Naive B cell (primary cell): Measurements from ENCODE around the gene TMEM52. TPM values are rescaled to one million over a fixed set of nuclear protein-coding genes. Genes with fewer than 3 reads are reported as not detected.

Source experiments
- ATAC-seq, 2 donors: fragments of 150-1000 bp; cut with Tn5 transposase; 2 replicates each; pipeline ENCODE4 v1.10.0; 2021; ENCODE audit warnings: low read depth in 2 of 2, mild to moderate bottlenecking in 2 of 2, moderate library complexity in 2 of 2
- DNase-seq: peaks from one replicate; pipeline ENCODE4 v3.0.0; 2022
- H3K27ac Mint-ChIP-seq, 6 donors: one replicate each; pipeline ENCODE4 v1.8.0; 2020 to 2022; ENCODE audit warnings: mild to moderate bottlenecking in 6 of 6, mixed read lengths in 6 of 6, moderate library complexity in 5 of 6, inconsistent platforms in 2 of 6
- H3K27me3 Mint-ChIP-seq, 3 donors: one replicate each; pipeline ENCODE4 v1.8.0; 2021 to 2022; ENCODE audit warnings: mixed read lengths in 3 of 3, mild to moderate bottlenecking in 1 of 3
- H3K36me3 Mint-ChIP-seq, 2 donors: one replicate each; pipeline ENCODE4 v1.8.0; 2020 to 2022; ENCODE audit warnings: mixed read lengths in 2 of 2, inconsistent platforms in 1 of 2, mild to moderate bottlenecking in 1 of 2
- H3K4me1 Mint-ChIP-seq, 3 donors: one replicate each; pipeline ENCODE4 v1.8.0; 2020 to 2022; ENCODE audit warnings: mixed read lengths in 3 of 3, inconsistent platforms in 1 of 3, mild to moderate bottlenecking in 1 of 3, moderate library complexity in 1 of 3
- H3K4me3 Mint-ChIP-seq, 8 donors: one replicate each; pipeline ENCODE4 v1.8.0; 2020 to 2022; ENCODE audit warnings: mild to moderate bottlenecking in 8 of 8, mixed read lengths in 8 of 8, moderate library complexity in 8 of 8, inconsistent platforms in 2 of 8
- H3K9me3 Mint-ChIP-seq, 7 donors: one replicate each; pipeline ENCODE4 v1.8.0; 2020 to 2022; ENCODE audit warnings: mixed read lengths in 7 of 7, mild to moderate bottlenecking in 5 of 7, inconsistent platforms in 2 of 7, moderate library complexity in 1 of 7
- polyA plus RNA-seq, 6 donors: library from polyadenylated mRNA; unstranded; fragments of 300-500 nt; fragmentation: Illumina TruSeq; gene quantifications; one replicate each; pipeline ENCODE4 v1.2.3, GENCODE V29; 2021; ENCODE audit warnings: low read depth in 6 of 6

Gene TMEM52
- polyA plus RNA-seq, 6 donors from 2014 or later = 0.28 to 0.31 TPM; not detected in 4

- Mint-ChIP-seq H3K4me1 (peaks cover 0 to 2% (median 0%) of the 10 kb centered on the region in 3 donors), H3K27ac (peak overlapping the region in 1 of 6 donors; percentile 12), H3K9me3 (peaks cover 0 to 3% (median 0%) of the 10 kb centered on the region in 7 donors), H3K4me3 (no peak overlapping the region), H3K27me3 (peaks cover 28 to 49% (median 38%) of the 10 kb centered on the region in 3 donors), H3K36me3 (no peaks in the 10 kb centered on the region)
- no peak for ATAC-seq
- no peak for DNase-seq
Observed at GRCh38 chr1:1956586-1957532, 37.8 kb upstream of the TMEM52 start.

GRCh38 chr1:1956101-1956500 lies 37.0 kb upstream of the TMEM52 start:
- ATAC-seq = no peak
- Mint-ChIP-seq H3K27me3 (peaks cover 28 to 53% (median 38%) of the 10 kb centered on the region in 3 donors), H3K4me3 (no peak overlapping the region), H3K27ac (no peak overlapping the region), H3K9me3 (peaks cover 0 to 9% (median 4%) of the 10 kb centered on the region in 7 donors), H3K4me1 (peaks cover 0 to 2% (median 0%) of the 10 kb centered on the region in 3 donors), H3K36me3 (no peaks in the 10 kb centered on the region)
- DNase-seq = no peak

GRCh38 chr1:1955621-1956094 lies 36.6 kb upstream of the TMEM52 start:
- Mint-ChIP-seq H3K9me3 (peaks cover 3 to 12% (median 6%) of the 10 kb centered on the region in 7 donors), H3K36me3 (peaks cover 0 to 4% of the 10 kb centered on the region in 2 donors), H3K4me3 (no peak overlapping the region), H3K27ac (no peak overlapping the region), H3K4me1 (peaks cover 0 to 2% (median 0%) of the 10 kb centered on the region in 3 donors), H3K27me3 (peaks cover 28 to 53% (median 35%) of the 10 kb centered on the region in 3 donors)
- no peak for DNase-seq
- ATAC-seq = no peak

- H3K27ac Mint-ChIP-seq = no peak overlapping the region
Observed at GRCh38 chr1:1954831-1955441, 35.9 kb upstream of the TMEM52 start.

GRCh38 chr1:1954015-1954414 lies 34.9 kb upstream of the TMEM52 start:
- ATAC-seq (no peak), DNase-seq (no peak)
- H3K27me3 Mint-ChIP-seq = peaks cover 20 to 37% (median 32%) of the 10 kb centered on the region in 3 donors
- no peaks in the 10 kb centered on the region for H3K4me1 Mint-ChIP-seq
- H3K4me3 Mint-ChIP-seq = no peak overlapping the region
- peaks cover 3 to 18% (median 10%) of the 10 kb centered on the region in 7 donors for H3K9me3 Mint-ChIP-seq
- no peak overlapping the region for H3K27ac Mint-ChIP-seq
- H3K36me3 Mint-ChIP-seq = peaks cover 0 to 5% of the 10 kb centered on the region in 2 donors

More at GRCh38 chr1:1954831-1955441, 35.9 kb upstream of the TMEM52 start:
- Mint-ChIP-seq H3K4me1 (peaks cover 0 to 2% (median 0%) of the 10 kb centered on the region in 3 donors), H3K27me3 (peaks cover 28 to 46% (median 30%) of the 10 kb centered on the region in 3 donors), H3K9me3 (peaks cover 3 to 17% (median 9%) of the 10 kb centered on the region in 7 donors), H3K36me3 (peaks cover 0 to 5% of the 10 kb centered on the region in 2 donors), H3K4me3 (no peak overlapping the region)
- ATAC-seq (no peak), DNase-seq (no peak)

GRCh38 chr1:1950940-1951339 lies 31.9 kb upstream of the TMEM52 start:
- peaks cover 14 to 32% (median 26%) of the 10 kb centered on the region in 3 donors for H3K27me3 Mint-ChIP-seq
- DNase-seq (no peak), ATAC-seq (no peak)
- H3K4me3 Mint-ChIP-seq = no peak overlapping the region
- no peaks in the 10 kb centered on the region for H3K4me1 Mint-ChIP-seq
- H3K9me3 Mint-ChIP-seq = peaks cover 3 to 18% (median 10%) of the 10 kb centered on the region in 7 donors
- peaks cover 0 to 5% of the 10 kb centered on the region in 2 donors for H3K36me3 Mint-ChIP-seq
- H3K27ac Mint-ChIP-seq = peak overlapping the region in 1 of 6 donors; percentile 75

- no peak for ATAC-seq
Observed at GRCh38 chr1:1948783-1949182, 29.7 kb upstream of the TMEM52 start.

GRCh38 chr1:1947493-1947892 lies 28.4 kb upstream of the TMEM52 start:
- Mint-ChIP-seq H3K27ac (no peak overlapping the region), H3K4me3 (no peak overlapping the region), H3K36me3 (peaks cover 0 to 5% of the 10 kb centered on the region in 2 donors), H3K4me1 (peaks cover 7 to 10% (median 7%) of the 10 kb centered on the region in 3 donors), H3K27me3 (peaks cover 15 to 37% (median 19%) of the 10 kb centered on the region in 3 donors), H3K9me3 (peaks cover 3 to 18% (median 10%) of the 10 kb centered on the region in 7 donors)
- ATAC-seq = no peak
- no peak for DNase-seq

More at GRCh38 chr1:1948783-1949182, 29.7 kb upstream of the TMEM52 start:
- peaks cover 0 to 5% of the 10 kb centered on the region in 2 donors for H3K36me3 Mint-ChIP-seq
- H3K9me3 Mint-ChIP-seq = peaks cover 3 to 18% (median 10%) of the 10 kb centered on the region in 7 donors
- H3K27ac Mint-ChIP-seq = no peak overlapping the region
- no peak overlapping the region for H3K4me3 Mint-ChIP-seq
- peaks cover 20 to 37% (median 23%) of the 10 kb centered on the region in 3 donors for H3K27me3 Mint-ChIP-seq
- no peak for DNase-seq
- H3K4me1 Mint-ChIP-seq = peaks cover 4 to 7% (median 6%) of the 10 kb centered on the region in 3 donors

GRCh38 chr1:1946540-1946939 lies 27.5 kb upstream of the TMEM52 start:
- ATAC-seq = no peak
- Mint-ChIP-seq H3K36me3 (peaks cover 0 to 5% of the 10 kb centered on the region in 2 donors), H3K4me1 (peaks cover 7 to 10% (median 7%) of the 10 kb centered on the region in 3 donors), H3K27me3 (peaks cover 11 to 28% (median 14%) of the 10 kb centered on the region in 3 donors), H3K27ac (no peak overlapping the region), H3K9me3 (peaks cover 3 to 15% (median 8%) of the 10 kb centered on the region in 7 donors), H3K4me3 (no peak overlapping the region)
- no peak for DNase-seq

- H3K27ac Mint-ChIP-seq = peak overlapping the region in 1 of 6 donors; percentile 20
- peaks cover 7 to 10% (median 7%) of the 10 kb centered on the region in 3 donors for H3K4me1 Mint-ChIP-seq
- ATAC-seq (no peak), DNase-seq (no peak)
- peaks cover 2 to 9% (median 4%) of the 10 kb centered on the region in 7 donors for H3K9me3 Mint-ChIP-seq
- H3K4me3 Mint-ChIP-seq = no peak overlapping the region
- H3K27me3 Mint-ChIP-seq = peaks cover 8 to 24% (median 8%) of the 10 kb centered on the region in 3 donors
- peaks cover 0 to 4% of the 10 kb centered on the region in 2 donors for H3K36me3 Mint-ChIP-seq
Observed at GRCh38 chr1:1945782-1946393, 26.8 kb upstream of the TMEM52 start.

- H3K27ac Mint-ChIP-seq = peak overlapping the region in 1 of 6 donors; percentile 29
- H3K4me3 Mint-ChIP-seq = peak overlapping the region in 4 of 8 donors; percentile 5 to 82 (median 45)
- ATAC-seq (peak; percentile 85 to 87), DNase-seq (peak; percentile 40)
- peaks cover 0 to 24% (median 8%) of the 10 kb centered on the region in 3 donors for H3K27me3 Mint-ChIP-seq
- H3K9me3 Mint-ChIP-seq = no peaks in the 10 kb centered on the region
- H3K36me3 Mint-ChIP-seq = no peaks in the 10 kb centered on the region
- H3K4me1 Mint-ChIP-seq = peaks cover 7 to 10% (median 7%) of the 10 kb centered on the region in 3 donors
Observed at GRCh38 chr1:1943834-1944570, 24.9 kb upstream of the TMEM52 start.
